ENCODE data around the gene ETF1.

The ETF1 gene

DNA sequence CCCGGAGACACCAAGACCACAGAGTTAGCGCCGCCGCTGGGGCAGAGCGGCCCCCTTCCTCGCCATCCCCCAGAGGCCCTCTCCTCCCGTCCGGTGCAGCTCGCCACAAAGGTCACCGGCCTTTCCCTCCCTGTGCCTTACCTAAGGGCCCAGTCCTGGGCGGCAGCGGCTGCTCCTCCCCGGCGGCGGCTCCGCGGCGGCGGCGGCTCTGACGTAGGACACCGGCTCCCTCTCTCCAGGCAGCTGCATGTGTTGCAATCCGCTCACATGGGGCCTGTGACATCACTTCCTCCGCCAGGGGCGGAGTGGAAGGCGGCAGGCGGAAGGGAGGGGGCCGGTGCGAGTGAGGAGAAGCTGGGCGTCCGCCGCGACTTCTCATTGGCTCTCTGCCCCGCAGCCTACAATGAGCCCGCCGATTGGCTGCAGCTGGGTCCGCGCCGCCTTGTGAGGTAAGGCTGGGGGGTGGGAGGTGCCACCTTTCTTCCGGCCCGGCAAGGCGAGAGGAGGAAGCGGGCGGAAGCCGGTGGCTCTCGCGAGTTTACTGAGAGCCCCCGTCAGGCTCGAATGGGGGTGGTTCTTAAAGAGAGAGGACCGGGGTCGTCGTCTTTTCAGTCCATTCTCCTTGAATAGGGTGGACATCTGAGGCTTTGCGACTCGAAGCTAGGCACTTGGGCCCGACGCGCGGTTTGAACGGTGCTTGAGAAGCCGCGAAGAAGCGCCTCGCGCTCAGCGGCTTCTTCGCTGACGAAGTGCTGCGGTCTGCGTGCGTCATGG, at the start of gene ETF1:
Gene ETF1 (minus strand): TSS at position 281 of the 774 bp plus-strand sequence. CDS start 318 bp downstream, outside the sequence.
- peak within 1 kb of the TSS; percentile 84 for H3K4me3 ChIP-seq
- TF ChIP-seq, protein P1, sequence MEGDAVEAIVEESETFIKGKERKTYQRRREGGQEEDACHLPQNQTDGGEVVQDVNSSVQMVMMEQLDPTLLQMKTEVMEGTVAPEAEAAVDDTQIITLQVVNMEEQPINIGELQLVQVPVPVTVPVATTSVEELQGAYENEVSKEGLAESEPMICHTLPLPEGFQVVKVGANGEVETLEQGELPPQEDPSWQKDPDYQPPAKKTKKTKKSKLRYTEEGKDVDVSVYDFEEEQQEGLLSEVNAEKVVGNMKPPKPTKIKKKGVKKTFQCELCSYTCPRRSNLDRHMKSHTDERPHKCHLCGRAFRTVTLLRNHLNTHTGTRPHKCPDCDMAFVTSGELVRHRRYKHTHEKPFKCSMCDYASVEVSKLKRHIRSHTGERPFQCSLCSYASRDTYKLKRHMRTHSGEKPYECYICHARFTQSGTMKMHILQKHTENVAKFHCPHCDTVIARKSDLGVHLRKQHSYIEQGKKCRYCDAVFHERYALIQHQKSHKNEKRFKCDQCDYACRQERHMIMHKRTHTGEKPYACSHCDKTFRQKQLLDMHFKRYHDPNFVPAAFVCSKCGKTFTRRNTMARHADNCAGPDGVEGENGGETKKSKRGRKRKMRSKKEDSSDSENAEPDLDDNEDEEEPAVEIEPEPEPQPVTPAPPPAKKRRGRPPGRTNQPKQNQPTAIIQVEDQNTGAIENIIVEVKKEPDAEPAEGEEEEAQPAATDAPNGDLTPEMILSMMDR (IDR thresholded peaks at IDR 0.05): no peak
- DNase-seq (ENCODE audit: low spot score): peak; percentile 100
- H3K27ac ChIP-seq: peak within 1 kb of the TSS; percentile 95 to 99

DNA sequence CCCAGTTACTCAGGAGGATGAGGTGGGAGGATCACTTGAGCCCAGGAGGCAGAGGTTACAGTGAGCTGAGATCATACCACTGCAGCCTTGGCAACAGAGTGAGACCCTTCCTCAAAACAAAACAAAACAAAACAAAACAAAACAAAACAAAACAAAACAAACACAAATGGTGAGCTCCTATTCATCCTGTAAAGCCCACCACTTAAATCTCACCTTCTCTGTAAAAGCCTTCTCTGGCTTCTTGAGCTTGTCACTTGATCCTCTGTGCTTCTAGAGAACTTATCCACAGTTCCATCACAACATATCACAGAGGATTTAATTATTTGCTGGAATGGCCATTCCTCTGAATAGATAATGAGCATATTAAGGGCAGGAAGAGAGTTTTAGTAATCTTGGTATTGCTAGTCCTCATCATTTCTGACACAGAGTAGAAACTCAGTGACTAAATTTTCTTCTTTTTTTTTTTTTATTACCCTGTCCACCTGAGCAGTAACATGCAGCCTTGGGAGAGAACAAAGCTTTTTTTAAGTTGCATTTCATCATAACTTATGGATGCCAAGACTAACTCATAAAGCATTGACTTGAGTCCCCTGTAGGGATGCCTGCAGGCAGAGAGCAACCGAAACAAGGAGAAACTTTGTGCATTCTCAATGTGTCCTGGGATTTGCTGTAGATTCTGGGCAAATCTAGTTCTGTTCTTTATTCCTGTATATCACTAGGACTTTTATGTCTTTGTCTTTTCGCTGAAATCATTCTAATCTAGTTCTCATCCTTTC, 45.2 kb upstream of the ETF1 start:
- no peak overlapping the region for H3K4me3 ChIP-seq
- H3K27ac ChIP-seq: no peak overlapping the region
- DNase-seq (ENCODE audit: low spot score): no peak
- TF ChIP-seq, protein P1 (IDR thresholded peaks at IDR 0.05): no peak

DNA sequence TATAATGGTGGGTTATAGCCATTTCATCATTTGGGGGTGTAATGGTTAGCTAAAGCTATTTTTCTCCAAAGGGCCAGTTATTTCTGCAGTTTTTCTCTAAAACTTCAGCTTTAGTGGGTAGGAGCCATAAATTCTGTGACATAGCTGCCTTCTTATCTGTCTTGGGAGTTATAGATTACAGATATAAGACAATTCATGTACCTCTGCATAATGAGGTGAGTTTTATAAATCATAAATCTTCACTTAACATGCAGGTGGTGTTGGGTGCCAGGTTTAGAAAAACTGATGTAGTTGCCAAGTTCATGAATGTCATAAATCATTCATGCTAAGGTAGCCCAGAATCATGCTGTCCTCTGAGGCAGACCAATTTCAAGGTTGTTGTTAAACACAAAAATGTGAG, 42.1 kb upstream of the ETF1 start:
- H3K27ac ChIP-seq: no peak overlapping the region
- TF ChIP-seq, protein P1 (IDR thresholded peaks at IDR 0.05): no peak

DNA sequence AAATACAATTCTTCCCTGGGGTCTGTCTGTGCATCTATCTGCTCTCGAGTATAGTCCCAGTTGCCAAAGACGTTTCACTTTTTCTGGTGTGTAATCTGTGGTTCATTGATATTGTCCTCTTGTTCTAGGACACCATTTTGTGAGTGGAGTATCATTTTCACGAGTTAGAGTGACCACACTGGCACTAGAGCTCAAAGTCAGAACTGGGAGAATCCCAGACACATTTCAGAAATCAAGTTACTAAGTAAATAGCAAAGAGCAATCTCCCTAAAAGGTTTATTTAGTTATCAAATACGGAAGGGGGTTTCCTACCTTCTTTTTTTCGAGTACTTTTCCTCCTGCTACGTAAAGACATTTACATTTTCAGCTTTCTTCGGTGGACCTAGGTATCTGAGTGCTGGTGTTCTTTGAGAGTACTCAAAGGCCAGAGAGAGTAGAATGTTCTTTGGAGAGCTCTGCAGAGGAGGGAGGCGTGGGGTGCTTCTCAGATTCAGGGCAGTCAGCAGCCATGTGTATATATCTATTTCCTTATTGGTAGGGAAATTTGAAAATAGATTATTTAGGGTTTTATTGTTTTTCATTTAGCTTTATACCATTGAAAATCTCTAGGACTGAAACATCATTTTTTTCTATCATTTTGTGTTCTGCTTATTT, 41.1 kb upstream of the ETF1 start:
- no peak overlapping the region for H3K4me3 ChIP-seq
- TF ChIP-seq, protein P1 (IDR thresholded peaks at IDR 0.05): no peak
- no peak overlapping the region for H3K27ac ChIP-seq
- no peak for DNase-seq (ENCODE audit: low spot score)

More for the DNA sequence above, 42.1 kb upstream of the ETF1 start:
- DNase-seq (ENCODE audit: low spot score): no peak
- H3K4me3 ChIP-seq: no peak overlapping the region

DNA sequence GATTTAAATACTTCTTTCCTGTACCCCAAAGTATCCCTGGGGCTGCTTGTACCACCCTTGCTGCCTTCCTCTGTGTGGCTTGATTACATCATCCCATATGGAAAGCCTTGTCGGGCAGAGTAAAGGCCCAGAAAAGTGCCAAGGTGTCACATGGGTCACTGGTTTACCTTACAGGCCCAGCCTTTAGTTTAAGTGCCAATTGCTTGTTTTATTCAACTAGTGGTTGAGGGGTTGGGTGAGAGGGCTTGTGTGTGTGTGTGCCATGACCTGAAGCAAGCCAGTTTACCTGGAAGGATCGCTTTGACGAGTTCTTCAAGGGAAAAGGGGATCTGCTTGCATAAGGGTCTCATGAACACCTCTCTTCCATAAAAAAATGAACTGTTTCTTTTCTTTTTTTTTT, 39.9 kb upstream of the ETF1 start:
- DNase-seq (ENCODE audit: low spot score): no peak
- Histone ChIP-seq H3K27ac (no peak overlapping the region), H3K4me3 (no peak overlapping the region)
- TF ChIP-seq, protein P1 (IDR thresholded peaks at IDR 0.05): no peak

DNA sequence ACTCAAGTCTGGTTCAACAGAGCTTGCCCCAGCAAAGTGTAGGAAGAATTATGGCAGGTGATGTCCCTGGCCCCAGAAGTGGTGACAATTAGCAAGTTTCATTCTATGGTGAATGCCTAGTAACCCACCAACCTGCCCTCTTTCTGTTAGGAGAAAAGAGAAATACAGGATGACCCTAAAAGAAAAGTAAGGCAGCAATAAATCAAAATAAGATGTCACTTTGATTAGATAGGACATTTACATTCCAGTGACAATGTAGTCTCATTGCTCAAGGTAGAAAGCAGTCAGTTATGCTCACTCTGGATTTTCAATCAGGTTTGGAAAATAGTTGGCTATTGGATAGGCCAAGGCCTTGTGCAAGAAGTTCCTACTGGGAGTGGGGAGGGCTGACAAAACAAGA, 37.7 kb upstream of the ETF1 start:
- no peak overlapping the region for H3K27ac ChIP-seq
- no peak for DNase-seq (ENCODE audit: low spot score)
- TF ChIP-seq, protein P1 (IDR thresholded peaks at IDR 0.05): no peak
- no peak overlapping the region for H3K4me3 ChIP-seq
